GM23248 (cell line): Measurements from ENCODE around the gene PSMG1. TPM values are rescaled to one million over a fixed set of nuclear protein-coding genes. Genes with fewer than 3 reads are reported as not detected.

ENCODE experiments used
- DNase-seq: peaks from one replicate; pipeline ENCODE4 v3.0.0-alpha.2; 2015
- H2AFZ ChIP-seq: fragments of 200-600 bp; sonication (generic); 2 replicates; pipeline ENCODE4 v1.6.1; 2016; ENCODE audit warnings: antibody characterized with exemption
- H3F3A ChIP-seq: fragments of 200-600 bp; sonication (generic); 2 replicates; pipeline ENCODE4 v1.6.1; 2016; ENCODE audit warnings: mild to moderate bottlenecking, antibody characterized with exemption, mixed run types; ENCODE audit not compliant: insufficient read depth
- H3K27ac ChIP-seq: fragments of 200-600 bp; sonication (generic); 2 replicates; pipeline ENCODE4 v1.5.1; 2016; ENCODE audit warnings: mild to moderate bottlenecking
- H3K27me3 ChIP-seq: fragments of 200-600 bp; sonication (generic); replicated peaks from 2 replicates; pipeline ENCODE4 v1.6.1; 2016; ENCODE audit warnings: mild to moderate bottlenecking; ENCODE audit not compliant: insufficient read depth
- H3K36me3 ChIP-seq: fragments of 200-600 bp; sonication (generic); 2 replicates; pipeline ENCODE4 v1.6.1; 2016; ENCODE audit warnings: low read depth, mild to moderate bottlenecking
- H3K4me1 ChIP-seq: fragments of 200-600 bp; sonication (generic); 2 replicates; pipeline ENCODE4 v1.6.1; 2016; ENCODE audit warnings: mild to moderate bottlenecking; ENCODE audit not compliant: insufficient read depth
- H3K4me2 ChIP-seq: fragments of 200-600 bp; sonication (generic); one replicate; pipeline ENCODE4 v1.6.1; 2016; ENCODE audit warnings: mild to moderate bottlenecking; ENCODE audit not compliant: unreplicated experiment
- H3K4me3 ChIP-seq: fragments of 200-600 bp; sonication (generic); 2 replicates; pipeline ENCODE4 v1.5.1; 2016; ENCODE audit warnings: mild to moderate bottlenecking
- H3K79me2 ChIP-seq: fragments of 200-600 bp; sonication (generic); 2 replicates; pipeline ENCODE4 v1.6.1; 2016; ENCODE audit warnings: mild to moderate bottlenecking; ENCODE audit not compliant: insufficient read depth
- H3K9ac ChIP-seq: fragments of 200-600 bp; sonication (generic); 2 replicates; pipeline ENCODE4 v1.6.1; 2016; ENCODE audit warnings: mild to moderate bottlenecking
- H3K9me2 ChIP-seq: fragments of 200-600 bp; sonication (generic); 2 replicates; pipeline ENCODE4 v1.6.1; 2016; ENCODE audit warnings: mixed run types, mild to moderate bottlenecking, moderate library complexity; ENCODE audit not compliant: insufficient read depth
- H3K9me3 ChIP-seq: fragments of 200-600 bp; sonication (generic); one replicate; pipeline ENCODE4 v1.6.1; 2017; ENCODE audit warnings: low read depth
- H4K20me1 ChIP-seq: fragments of 200-600 bp; sonication (generic); 2 replicates; pipeline ENCODE4 v1.6.0; 2016; ENCODE audit not compliant: insufficient read depth
- EZH2 ChIP-seq: fragments of 200-600 bp; sonication (generic); IDR thresholded peaks from 2 replicates; pipeline ENCODE4 v1.6.1; 2018; ENCODE audit warnings: antibody characterized with exemption, mild to moderate bottlenecking; ENCODE audit not compliant: insufficient read depth, poor library complexity, severe bottlenecking
- EZH2phosphoT487 ChIP-seq: fragments of 200-600 bp; sonication (generic); IDR thresholded peaks from 2 replicates; pipeline ENCODE4 v1.6.1; 2018; ENCODE audit warnings: antibody characterized with exemption, moderate library complexity, mild to moderate bottlenecking, low read depth; ENCODE audit not compliant: insufficient read depth
- WGBS, 2 experiments: methylation state at CpG; one replicate each; pipeline ENCODE4 v1.1.6; 2015 to 2017; ENCODE audit warnings: low lambda C conversion rate in 2 of 2, low coverage in 1 of 2; ENCODE audit errors: missing lambda C conversion rate in 2 of 2; 5-methylcytosine and 5-hydroxymethylcytosine counted together
- in situ Hi-C: fragments of 300-500 bp; cut with MboI; formaldehyde crosslinking; loops from 2 replicates; pipeline ENCODE4 v1.15.0; 2020
- polyA plus RNA-seq: library from polyadenylated mRNA; unstranded; fragments of >200 nt; fragmentation: Nextera tagmentation; extraction: Ambion mirVana; gene quantifications from 2 replicates; pipeline ENCODE4 v1.2.1, GENCODE V29; 2016
- total RNA-seq: library from RNA; depleted of rRNA; stranded (reverse); fragments of >200 nt; shearing (Covaris generic); gene quantifications from 2 replicates; pipeline ENCODE4 v1.2.3, GENCODE V29; 2014

Gene PSMG1
- total and polyA plus RNA-seq, 2 experiments from 2014 or later: 40.7 to 88.0 TPM

DNA sequence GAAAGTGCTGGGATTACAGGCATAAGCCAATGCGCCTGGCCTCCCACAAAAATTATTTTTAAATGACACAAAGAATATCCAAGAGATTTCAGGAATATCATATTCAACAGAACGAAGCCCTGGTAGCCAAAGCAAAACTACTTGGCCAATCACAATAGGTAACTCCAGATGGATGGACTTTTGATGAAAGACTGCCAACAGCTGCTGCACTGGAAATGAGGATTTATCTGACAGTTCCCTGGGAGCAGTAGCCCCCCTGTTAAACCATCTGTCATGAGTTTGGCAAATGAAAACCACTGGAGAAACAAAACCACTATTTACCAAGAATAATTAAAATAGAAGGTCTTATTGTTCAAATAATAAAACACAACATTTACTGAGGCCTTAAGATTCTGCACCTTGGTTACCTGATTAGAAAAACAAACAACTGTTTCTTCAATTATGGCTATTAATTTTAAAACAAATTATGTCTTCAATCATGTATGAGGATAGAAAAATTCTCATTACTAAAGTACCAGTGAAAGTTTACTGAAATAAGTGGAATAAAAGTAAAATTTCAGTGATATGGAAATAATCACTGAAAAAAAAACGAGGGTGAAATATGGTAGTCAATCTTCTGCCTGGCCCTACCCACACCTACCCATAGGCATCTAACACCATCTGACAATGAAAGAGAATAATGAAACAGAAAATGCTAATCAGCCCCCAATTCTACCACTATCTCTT is 34.3 kb upstream of the PSMG1 start:
- Histone ChIP-seq H3K27me3 (no peaks in the 10 kb centered on the region), H3K9ac (no peak overlapping the region), H3K27ac (no peak overlapping the region), H3K4me2 (no peak overlapping the region), H3K9me3 (no peaks in the 10 kb centered on the region), H3K4me3 (no peak overlapping the region), H3F3A (no peaks in the 10 kb centered on the region), H2AFZ (no peak overlapping the region), H3K4me1 (no peaks in the 10 kb centered on the region), H3K9me2 (no peaks in the 10 kb centered on the region), H4K20me1 (no peaks in the 10 kb centered on the region), H3K36me3 (peaks cover 61% of the 10 kb centered on the region), H3K79me2 (no peaks in the 10 kb centered on the region; the same call in 1 of the 2 replicates)
- 96 to 98% methylated on average over 3 of the region's 3 CpGs for WGBS, 2 experiments
- in situ Hi-C loops: no loop called here
- TF ChIP-seq EZH2phosphoT487: no peak
- TF ChIP-seq EZH2: no peak
- DNase-seq: no peak

DNA sequence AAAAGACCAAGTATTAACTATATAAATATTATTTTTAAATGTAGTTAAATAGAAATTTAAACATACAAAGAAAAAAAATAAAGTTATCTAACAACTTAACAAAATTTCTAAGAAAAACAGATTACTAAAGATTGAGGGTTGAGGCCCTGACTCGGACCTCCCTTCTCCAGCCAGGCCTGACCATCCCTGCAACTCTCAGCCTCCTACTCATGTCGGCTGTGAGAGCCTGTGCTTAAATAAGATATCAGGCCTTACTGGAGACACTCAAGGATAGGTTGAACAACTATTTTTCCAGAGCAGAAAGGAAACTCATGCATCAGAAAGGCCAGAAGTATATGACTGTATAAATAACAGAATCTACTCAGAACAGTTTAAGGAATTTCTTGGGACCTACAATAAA is 33.0 kb upstream of the PSMG1 start:
- no peak overlapping the region for H3K4me2 ChIP-seq
- no peaks in the 10 kb centered on the region for H3K9me2 ChIP-seq
- no peak overlapping the region for H3K4me3 ChIP-seq
- in situ Hi-C loops: no loop called here
- TF ChIP-seq EZH2phosphoT487: no peak
- no peak for TF ChIP-seq EZH2
- no peaks in the 10 kb centered on the region for H4K20me1 ChIP-seq
- H3K9me3 ChIP-seq: no peaks in the 10 kb centered on the region
- no peak overlapping the region for H2AFZ ChIP-seq
- 98 to 99% methylated on average over 2 of the region's 2 CpGs for WGBS, 2 experiments
- no peak overlapping the region for H3K27ac ChIP-seq
- no peak overlapping the region for H3K9ac ChIP-seq
- H3K27me3 ChIP-seq: no peaks in the 10 kb centered on the region
- H3F3A ChIP-seq: no peaks in the 10 kb centered on the region
- H3K4me1 ChIP-seq: no peaks in the 10 kb centered on the region
- DNase-seq: no peak
- peaks cover 60% of the 10 kb centered on the region for H3K36me3 ChIP-seq
- H3K79me2 ChIP-seq: no peaks in the 10 kb centered on the region; the same call in 1 of the 2 replicates

DNA sequence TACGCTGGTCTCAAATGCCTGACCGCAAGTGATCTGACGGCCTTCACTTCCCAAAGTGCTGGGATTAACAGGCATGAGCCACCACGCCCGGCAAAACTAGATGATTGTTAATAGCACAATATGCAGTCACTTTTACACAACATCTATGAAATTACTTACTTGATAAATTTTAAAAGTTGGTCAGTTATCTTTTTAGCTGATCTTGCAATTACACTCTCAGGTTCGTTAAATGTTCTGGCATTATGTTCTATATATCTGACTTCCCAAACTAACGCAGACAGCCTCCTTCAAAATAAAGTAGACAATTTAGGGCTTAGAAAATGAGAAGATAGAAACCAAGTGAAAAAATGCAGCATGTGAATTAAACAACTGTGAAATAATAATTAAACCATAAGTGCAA is 31.8 kb upstream of the PSMG1 start:
- Histone ChIP-seq H3K79me2 (no peaks in the 10 kb centered on the region; the same call in 1 of the 2 replicates), H3F3A (no peaks in the 10 kb centered on the region), H3K36me3 (peaks cover 70% of the 10 kb centered on the region), H3K4me3 (no peak overlapping the region), H3K9me2 (no peaks in the 10 kb centered on the region), H4K20me1 (no peaks in the 10 kb centered on the region), H3K27me3 (no peaks in the 10 kb centered on the region), H3K4me1 (no peaks in the 10 kb centered on the region), H3K9ac (no peak overlapping the region), H3K4me2 (no peak overlapping the region), H3K27ac (no peak overlapping the region), H3K9me3 (no peaks in the 10 kb centered on the region), H2AFZ (no peak overlapping the region)
- WGBS, 2 experiments: 98 to 99% methylated on average over 7 of the region's 7 CpGs
- TF ChIP-seq EZH2phosphoT487 (no peak), EZH2 (no peak)
- in situ Hi-C loops: no loop called here
- no peak for DNase-seq

DNA sequence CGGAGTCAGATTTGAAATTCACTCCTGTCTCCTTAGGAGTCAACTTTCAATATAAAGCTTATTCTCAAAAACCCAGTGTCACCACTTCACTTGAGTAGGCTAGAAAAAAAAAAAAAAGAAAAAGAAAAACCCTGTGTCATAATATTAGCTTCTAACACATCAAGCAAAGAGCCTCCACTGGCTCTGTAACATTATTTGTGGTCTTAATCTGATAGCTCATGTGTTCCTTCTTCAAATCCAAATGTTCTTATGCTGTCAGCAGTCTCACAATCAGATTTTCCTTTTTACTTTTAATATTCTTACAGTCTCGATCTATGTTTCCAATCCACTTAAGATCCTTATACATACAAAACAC is 26.1 kb upstream of the PSMG1 start:
- TF ChIP-seq EZH2 (no peak), EZH2phosphoT487 (no peak)
- Histone ChIP-seq H3K9me3 (no peaks in the 10 kb centered on the region), H3K27me3 (no peaks in the 10 kb centered on the region), H4K20me1 (no peaks in the 10 kb centered on the region), H3K4me2 (no peak overlapping the region), H3K4me1 (no peaks in the 10 kb centered on the region), H3K36me3 (peaks cover 76% of the 10 kb centered on the region), H3F3A (no peaks in the 10 kb centered on the region), H3K9ac (no peak overlapping the region), H3K79me2 (no peaks in the 10 kb centered on the region), H3K27ac (no peak overlapping the region), H3K9me2 (no peaks in the 10 kb centered on the region), H3K4me3 (no peak overlapping the region), H2AFZ (no peak overlapping the region)
- 100% methylated on average over 2 of the region's 2 CpGs for WGBS, 2 experiments
- no peak for DNase-seq
- in situ Hi-C loops: no loop called here
